ENCODE results near the gene TEX264. TPM values are rescaled to one million over a fixed set of nuclear protein-coding genes. Genes with fewer than 3 reads are reported as not detected.
"Not testable (repeated sequence)": the region's sequence is repeated elsewhere in the genome, so short reads cannot be mapped to it uniquely, and the experiment has no call there.

Gene TEX264, protein sequence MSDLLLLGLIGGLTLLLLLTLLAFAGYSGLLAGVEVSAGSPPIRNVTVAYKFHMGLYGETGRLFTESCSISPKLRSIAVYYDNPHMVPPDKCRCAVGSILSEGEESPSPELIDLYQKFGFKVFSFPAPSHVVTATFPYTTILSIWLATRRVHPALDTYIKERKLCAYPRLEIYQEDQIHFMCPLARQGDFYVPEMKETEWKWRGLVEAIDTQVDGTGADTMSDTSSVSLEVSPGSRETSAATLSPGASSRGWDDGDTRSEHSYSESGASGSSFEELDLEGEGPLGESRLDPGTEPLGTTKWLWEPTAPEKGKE
- 15.9 TPM for total RNA-seq

DNA sequence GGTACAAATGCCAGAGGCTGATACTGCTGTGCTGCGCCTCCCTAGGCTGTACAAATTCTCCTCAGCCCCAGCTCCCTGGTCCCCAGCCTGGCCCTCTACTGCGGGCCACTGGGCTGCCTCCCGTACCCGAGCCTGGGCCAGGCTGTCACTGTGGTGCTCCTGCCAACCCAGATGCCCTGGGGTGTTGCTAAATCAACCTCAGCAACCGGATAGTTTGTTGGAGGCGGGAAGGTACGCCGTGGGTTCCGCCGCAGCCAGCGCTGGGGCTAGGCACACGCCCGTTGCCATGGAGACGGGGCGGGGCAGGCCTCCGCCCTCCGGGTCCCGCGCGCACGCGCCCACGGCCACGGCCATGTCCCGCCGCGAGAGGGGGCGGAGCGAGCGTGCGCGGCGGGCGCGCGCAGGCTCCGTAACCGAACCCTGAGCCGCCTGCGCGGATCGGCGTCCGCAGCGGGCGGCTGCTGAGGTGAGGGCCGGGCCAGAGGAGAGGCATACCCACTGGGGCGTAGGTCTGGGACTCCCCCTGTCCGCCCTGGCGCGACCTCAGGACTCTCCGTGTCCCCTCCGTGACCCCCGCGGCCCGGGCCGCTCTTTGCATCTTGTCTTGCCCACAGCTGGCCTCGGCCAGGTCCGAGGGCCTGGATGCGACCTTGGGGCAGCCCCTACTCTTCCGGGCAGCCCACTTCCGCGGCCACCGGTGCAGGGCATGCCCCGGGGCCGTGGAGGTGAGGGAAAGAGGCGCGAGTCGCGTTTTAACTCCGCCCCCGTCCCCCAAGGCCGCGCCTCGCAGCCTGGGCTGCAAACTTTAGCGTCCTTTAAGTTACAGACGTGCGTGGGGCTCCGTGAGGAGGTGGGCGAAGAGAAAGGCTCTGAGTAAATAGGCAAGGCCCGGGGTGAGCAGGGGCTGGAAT, at the start of gene TEX264:
TSS of gene TEX264 (plus strand) at position 430 of the 911 bp plus-strand sequence. CDS start 3,053 bp downstream, outside the sequence.
- peak; percentile 74 for DNase-seq

DNA sequence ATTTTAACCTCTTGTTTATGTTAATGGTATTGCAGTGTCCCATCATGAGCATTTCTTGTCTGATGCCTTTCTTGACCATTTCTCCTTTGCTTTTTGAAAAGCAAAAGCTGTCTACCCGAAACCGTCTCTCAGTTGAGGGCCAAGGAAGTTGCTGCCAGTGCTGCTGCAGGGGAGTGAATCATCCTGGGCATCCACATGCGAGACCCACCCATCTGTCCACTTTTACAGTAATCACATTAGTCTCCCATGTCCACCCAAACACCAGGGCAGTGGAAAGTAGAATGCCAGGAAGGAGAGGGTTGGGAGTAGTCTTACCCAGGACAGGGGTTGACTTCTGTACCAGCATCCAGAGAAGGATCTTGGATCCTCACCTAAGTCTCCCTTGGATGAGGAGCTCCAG, 48.6 kb upstream of the TEX264 start:
- DNase-seq: no peak

DNA sequence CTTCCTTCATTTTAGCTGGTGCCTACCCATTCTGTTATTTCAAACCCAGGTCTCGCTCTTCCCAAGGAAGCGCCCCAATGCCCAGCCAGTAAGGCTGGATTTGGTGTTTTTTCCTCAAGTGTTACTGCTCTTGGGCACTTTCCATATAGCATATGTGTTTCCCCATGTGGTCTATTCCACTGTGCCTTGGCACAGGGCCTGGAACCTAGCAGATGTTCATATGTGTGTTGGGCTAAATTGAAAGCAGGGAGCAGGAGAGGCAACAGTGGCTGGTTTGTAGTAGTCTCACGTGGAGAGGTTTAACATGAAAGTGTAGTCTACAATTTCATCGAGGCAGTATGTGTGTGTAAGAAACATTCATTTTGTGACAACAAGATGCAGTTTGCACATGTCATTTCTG, 48.2 kb upstream of the TEX264 start:
- peak; percentile 60 for DNase-seq

DNA sequence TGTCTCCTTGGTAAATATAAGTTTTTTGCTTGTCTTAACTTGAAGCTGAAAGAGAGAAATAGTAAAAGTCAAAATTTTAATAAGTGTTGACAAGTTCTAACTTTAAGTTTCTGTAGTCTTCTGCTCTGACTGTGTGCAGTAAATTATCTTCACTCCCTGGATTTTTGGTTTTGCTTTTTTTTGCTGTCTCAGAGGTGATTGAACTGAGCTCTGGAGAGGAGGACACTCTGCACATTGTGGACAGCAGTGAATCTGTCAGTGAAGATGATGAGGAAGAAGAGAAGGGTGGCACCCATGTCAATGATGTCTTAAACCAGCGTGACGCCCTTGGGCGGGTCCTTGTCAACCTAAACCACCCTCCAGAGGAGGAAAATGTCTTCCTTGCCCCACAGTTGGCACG, 40.5 kb upstream of the TEX264 start:
- no peak for DNase-seq

DNA sequence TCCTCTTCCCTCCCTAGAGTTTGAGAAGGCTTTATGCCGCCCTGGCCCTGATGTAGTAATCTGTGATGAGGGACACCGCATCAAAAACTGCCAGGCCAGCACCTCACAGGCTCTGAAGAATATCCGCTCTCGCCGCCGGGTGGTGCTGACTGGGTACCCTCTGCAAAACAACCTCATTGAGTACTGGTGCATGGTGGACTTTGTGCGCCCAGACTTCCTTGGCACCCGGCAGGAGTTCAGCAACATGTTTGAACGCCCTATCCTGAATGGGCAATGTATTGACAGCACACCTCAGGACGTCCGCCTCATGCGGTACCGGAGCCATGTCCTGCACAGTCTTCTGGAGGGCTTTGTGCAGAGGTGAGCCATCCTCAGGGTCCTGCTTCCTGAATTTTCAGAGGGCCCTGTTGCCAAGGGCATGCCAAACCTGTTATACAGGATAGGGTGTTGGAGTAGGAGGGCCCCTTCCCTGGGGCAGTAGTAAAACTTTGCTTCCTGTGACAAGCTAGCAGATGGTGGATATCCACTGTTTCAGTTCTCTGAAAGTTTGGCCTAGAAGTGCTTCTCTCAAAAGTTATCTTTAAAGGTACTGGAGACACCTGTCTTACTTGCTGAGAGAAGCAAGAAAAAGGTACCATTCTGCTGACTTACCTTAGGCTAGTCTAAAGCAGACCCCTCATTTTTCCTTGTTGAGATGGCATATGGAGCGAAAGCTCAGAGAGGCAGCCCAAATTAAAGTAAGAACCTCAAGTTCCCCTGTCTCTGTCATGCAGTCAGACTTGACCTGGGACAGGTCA, 33.7 kb upstream of the TEX264 start:
- no peak for DNase-seq

DNA sequence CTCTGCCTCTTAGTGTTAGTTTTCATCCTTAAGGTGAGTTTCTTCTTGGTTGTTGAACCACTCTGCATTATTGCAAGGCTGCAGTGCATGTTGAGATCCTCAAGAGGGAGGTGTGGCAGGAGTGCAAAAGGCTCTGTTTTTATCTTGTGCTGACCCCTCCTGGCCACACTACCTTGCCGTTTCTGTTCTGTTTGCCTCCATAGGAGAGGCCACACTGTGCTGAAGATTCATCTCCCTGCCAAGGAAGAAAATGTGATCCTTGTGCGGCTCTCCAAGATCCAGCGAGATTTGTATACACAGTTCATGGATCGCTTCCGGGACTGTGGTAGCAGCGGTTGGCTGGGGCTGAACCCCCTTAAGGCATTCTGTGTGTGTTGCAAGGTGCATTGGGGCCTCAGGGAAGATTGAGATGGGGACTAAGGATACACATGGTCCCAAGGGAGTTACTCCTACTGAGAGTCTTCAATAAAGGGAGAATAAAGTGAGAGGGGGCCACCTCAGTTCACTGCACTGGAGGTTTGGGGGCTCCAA, 33.0 kb upstream of the TEX264 start:
- DNase-seq: no peak

DNA sequence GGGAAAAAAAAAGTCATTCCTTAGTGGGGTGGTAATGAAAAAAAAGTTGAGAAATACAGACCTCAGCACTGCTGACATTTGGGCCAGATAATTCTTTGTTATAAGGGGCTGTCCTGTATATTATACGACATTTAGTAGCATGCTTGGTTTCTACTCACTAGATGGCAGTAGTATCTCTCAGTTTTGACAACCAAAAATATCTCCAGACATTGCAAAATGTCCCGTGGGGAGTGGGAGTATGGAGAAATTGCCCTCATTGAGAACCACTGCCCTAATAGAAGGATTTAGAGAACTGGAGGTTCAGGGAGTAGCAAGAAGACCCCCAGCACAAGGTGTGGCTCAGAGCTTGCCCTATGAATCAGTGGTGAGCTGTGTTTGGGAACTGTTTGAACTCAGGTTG, 28.6 kb upstream of the TEX264 start:
- DNase-seq: no peak

DNA sequence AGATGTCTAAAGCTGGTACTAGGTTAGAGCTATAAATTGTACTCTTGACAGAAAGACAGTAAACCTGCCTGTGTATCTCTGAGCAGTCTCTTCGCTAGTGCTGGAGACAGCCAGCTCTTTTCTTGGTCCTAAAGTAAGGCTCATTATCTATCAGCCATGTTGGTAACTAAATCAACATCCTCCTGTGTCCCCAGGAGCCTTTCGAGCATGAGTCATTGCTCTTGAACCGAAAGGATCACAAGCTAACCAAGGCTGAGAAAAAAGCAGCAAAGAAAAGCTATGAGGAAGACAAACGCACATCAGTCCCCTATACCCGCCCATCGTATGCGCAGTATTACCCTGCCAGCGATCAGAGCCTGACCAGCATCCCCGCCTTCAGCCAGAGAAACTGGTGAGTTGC, 25.0 kb upstream of the TEX264 start:
- DNase-seq: no peak

DNA sequence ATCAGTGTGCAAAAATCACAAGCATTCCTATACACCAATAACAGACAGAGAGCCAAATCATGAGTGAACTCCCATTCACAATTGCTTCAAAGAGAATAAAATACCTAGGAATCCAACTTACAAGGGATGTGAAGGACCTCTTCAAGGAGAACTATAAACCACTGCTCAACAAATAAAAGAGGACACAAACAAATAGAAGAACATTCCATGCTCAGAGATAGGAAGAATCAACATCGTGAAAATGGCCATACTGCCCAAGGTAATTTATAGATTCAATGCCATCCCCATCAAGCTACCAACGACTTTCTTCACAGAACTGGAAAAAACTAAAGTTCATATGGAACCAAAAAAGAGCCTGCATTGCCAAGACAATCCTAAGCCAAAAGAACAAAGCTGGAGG, 18.9 kb upstream of the TEX264 start:
- not testable (repeated sequence) for DNase-seq

DNA sequence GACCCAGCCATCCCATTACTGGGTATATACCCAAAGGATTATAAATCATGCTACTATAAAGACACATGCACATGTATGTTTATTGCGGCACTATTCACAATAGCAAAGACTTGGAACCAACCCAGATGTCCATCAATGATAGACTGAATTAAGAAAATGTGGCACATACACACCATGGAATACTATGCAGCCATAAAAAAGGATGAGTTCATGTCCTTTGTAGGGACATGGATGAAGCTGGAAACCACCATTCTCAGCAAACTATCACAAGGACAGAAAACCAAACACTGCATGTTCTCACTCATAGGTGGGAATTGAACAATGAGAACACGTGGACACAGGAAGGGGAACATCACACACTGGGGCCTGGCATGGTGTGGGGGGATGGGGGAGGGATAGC, 17.6 kb upstream of the TEX264 start:
- DNase-seq: not testable (repeated sequence)

DNA sequence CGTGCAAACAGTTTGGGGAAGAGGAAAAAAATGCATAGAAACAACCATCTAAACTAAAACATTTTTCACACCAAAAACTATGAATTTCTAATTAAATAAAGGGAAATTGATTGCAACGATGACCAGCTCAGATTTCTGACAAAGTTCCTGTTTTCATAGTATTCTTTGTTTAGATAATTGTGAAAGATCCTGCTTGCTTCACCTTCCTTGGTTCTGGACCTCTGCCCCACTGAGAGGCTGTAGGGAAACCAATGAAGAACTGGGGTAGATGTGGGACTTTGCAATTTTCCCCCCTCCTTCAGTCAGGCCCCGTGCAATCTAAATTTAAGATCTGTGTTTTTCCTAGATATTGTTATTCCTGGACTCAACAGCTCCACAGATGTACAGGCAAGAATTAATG, 13.8 kb upstream of the TEX264 start:
- no peak for DNase-seq

DNA sequence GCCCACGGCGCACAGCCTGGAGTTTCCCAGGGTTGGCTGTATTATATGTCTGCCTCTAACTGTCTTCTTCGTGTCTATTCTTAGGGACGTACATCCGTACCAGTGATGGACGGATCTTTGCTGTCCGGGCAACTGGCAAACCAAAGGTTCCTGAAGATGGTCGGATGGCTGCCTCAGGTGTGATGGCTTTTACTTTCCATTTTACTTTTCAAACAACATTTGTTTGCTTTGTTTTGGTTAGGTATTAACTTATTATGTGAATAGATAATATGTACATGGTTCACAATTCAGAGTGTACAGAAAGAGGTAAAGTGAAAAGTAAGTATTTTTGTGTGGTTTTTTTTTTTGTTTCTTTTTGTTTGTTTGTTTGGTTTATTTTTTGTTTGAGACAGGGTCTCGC, 11.1 kb upstream of the TEX264 start:
- DNase-seq: no peak

DNA sequence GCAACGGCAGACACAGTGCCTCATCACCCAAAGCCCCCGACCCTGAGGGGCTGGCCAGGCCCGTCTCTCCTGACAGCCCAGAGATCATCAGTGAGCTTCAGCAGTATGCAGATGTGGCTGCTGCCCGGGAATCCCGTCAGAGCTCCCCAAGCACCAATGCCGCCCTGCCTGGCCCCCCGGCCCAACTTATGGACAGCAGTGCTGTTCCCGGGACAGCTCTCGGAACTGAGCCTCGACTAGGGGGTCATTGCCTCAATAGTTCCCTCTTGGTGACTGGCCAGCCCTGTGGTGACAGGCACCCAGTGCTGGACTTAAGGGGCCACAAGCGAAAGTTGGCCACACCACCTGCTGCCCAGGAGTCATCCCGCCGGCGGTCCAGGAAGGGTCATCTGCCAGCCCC, 8.6 kb upstream of the TEX264 start:
- DNase-seq: no peak

DNA sequence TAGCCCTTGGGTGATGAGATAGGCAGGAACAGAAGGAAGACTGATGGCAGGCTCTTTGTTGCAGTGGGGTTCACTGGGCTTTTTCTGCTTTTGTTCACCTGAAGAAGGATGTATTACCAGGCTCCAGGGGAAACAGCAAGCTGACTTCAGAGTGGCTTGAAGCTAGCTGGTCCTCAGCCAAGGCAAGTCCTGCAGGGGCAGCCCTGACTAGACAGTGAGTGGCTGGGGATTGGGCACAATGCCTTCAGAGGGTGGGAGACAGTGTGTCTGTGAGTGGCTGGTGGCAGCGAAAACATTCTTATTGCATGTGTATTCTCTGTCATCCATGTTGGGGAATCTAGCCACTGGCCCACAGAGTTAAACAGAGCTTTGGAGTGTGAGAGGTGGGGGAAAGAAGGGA, 2.3 kb upstream of the TEX264 start:
- no peak for DNase-seq

DNA sequence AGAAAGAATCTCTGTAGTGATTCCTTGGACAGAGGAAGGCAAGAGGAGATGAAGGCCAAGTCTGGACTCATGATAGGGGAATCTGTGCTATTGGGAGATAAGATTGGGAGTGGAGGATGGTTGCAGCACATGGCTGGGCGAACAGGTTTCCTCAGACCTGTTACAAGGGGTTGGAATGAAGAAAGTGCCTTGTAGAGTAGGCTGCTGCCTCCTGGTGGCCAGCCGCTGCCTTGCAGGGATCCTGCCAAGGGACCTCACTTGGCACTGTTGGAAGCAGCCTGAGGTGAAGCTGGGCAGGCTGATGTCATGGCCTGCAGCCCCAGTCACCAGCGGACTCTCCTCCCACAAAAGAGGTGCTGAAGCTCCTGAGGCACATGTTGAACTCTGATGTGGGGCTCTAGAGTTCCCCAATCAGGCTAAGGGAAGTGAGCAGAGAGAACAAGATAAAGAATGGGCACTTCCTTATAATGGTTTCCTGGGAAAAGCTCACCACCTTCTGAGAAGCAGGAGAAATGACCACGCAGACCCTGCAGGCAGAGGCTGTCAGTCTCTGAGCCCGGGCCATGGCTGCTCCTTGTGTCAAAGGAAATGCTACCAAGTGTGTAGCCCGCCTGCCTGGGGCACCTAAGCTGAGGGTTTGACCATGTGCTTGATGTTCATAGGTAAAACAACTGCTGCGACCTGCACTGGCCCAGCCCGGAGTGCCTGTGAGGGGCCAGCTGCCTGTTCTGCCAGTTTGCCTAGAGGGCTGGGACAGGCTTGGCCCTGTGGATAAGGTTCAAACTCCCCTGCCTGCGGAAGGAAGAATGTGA, 1.6 kb upstream of the TEX264 start:
- peak; percentile 56 for DNase-seq

DNA sequence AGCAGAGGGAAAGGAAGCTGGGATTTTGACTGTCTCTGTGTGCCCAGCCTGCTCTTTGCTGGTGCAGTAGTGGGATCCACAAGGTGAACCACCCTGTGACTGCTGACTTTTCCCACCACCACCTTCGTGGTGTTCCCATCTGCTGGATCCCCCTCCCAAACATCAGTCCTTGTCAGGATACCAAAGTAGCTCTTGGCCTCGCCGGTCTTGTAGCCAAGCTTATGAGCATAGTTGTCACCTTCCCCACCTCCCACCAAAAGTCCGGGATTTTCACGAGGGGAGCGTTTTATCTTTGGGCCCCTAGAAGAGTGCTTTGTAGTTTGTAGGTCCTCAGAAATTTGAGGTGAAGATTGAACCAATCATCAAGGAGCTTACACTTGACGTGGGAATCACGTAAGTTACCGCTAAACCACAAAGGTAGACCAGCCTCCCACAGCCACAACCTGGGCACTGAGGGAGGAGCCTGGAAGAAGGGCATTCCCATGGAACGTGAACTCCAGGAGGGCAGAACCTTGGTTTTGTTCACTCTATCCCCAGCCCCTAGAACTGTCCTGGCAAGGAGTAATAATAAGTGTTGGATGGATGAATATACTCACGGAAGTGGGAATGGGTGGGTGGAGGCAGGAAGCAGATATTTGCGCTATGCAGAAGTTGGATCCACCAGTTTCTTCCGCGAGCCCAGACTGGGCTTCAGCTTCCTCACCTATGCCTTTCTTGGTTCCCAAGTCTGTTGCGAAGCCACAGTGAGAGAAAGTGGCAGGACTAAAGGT, 814 bp upstream of the TEX264 start:
- DNase-seq: no peak

DNA sequence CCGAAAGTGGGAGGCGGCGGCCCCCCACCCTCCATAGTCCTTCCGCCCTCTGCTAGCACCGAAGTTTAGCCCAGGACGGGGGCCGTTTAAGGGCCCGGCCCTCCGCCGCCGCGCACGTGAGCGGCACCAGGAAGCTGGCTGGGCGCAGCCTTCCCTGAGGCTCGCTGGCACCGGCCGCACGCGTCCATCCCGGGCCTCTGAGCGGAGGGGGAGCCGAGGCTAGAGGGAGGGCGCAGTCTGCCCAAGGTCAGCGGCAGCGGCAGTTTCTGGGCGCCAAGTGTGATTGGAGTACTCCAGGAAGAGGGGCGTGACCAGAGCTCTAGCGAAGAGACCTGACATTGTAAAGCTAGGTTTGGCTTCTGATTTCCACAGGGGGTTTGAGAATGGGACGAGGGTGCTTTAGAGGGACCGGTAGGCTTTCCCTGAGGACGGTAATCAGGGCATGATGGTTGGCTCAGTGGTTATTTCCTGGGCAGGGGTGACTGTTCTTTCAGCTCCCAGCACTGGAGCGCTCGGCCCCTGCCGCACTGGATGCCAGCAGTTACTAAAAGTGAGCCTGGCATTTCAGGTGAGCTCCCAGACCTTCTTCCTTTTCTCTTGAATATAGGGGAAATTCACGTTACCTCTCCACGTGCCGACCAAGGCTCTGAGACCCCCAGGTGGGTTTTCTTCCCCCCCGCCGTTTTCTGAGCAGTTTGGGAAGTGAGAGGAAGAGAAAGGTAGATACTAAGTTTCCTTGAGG, 853 bp downstream of the TEX264 start:
- no peak for DNase-seq

DNA sequence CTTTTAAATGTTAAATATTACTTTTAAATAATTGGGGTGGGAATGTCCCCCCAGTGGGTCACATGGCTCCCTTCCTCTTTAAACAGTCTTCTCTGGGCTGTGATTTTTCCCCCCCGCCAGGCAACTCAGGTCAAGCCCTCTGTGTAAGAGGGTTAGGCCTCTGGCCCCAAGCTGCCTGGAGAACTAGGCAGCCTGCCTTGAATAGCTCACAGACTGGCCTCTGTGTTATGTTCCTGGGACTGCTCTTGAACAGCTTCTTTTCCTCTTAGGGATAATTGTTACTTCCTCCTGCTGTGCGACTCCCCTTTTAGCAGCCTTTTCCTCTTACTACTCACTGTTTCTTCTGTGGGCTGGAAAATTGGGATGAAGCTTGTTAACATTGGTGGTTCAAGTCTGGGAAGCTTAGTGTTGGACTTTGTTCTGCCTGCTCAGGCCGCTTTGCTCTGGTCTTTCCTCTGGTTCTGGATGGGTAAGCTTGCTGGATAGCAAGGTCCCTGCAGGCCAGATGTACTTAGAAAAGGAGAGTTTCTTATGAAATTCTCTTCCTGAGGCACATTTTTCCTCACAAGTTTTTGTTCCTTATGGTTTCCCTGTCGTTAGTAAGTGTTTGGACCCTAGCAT, 2.2 kb downstream of the TEX264 start:
- no peak for DNase-seq

DNA sequence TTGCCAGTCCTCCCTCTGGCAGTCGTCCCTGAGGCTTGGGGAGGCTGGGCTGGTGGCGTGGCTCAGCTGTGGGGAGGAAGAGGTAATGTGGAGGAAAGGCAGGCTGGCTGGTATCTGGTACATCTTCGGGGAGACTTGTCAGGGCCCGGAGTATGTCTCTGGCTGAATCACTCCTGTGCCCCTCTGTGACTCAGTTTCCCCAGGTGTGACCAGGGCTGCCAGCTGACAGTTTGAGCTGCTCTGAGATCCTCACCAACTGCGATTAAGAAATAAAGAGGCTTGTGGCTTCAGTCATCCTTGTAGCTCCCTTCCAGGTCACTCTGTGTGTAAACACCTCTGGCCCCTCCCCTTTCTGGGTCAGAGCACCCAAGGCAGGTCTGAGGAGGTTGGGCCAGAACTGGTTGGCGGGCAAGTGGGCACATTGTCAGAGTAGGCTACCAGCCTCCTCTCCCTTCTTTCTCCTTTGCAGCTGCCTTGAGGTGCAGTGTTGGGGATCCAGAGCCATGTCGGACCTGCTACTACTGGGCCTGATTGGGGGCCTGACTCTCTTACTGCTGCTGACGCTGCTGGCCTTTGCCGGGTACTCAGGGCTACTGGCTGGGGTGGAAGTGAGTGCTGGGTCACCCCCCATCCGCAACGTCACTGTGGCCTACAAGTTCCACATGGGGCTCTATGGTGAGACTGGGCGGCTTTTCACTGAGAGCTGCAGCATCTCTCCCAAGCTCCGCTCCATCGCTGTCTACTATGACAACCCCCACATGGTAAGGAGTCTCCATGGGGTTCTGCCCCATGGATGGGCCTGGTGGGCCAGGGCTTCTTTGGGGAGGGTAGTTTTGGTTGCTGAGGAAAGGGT, 3.0 kb downstream of the TEX264 start:
- DNase-seq: no peak

All from occipital lobe (tissue), 2 donors.